NCI-H1930 (cell line): ENCODE data around the gene METRN.

Experiments
- DNase-seq, 2 experiments: peaks; one replicate each; lab custom pipeline; 2025; lab: John Stamatoyannopoulos, UW

Gene METRN

GRCh38 chr16:714558-715476 is at the start of gene METRN:
TSS of gene METRN (plus strand) at chr16:715118. CDS start at chr16:715290, 172 bp downstream.
- peak; percentile 68 to 83 for DNase-seq

GRCh38 chr16:666572-666971 is 48.3 kb upstream of the METRN start:
- DNase-seq, result no peak

GRCh38 chr16:667113-667779 is 47.7 kb upstream of the METRN start:
- no peak for DNase-seq

DNA sequence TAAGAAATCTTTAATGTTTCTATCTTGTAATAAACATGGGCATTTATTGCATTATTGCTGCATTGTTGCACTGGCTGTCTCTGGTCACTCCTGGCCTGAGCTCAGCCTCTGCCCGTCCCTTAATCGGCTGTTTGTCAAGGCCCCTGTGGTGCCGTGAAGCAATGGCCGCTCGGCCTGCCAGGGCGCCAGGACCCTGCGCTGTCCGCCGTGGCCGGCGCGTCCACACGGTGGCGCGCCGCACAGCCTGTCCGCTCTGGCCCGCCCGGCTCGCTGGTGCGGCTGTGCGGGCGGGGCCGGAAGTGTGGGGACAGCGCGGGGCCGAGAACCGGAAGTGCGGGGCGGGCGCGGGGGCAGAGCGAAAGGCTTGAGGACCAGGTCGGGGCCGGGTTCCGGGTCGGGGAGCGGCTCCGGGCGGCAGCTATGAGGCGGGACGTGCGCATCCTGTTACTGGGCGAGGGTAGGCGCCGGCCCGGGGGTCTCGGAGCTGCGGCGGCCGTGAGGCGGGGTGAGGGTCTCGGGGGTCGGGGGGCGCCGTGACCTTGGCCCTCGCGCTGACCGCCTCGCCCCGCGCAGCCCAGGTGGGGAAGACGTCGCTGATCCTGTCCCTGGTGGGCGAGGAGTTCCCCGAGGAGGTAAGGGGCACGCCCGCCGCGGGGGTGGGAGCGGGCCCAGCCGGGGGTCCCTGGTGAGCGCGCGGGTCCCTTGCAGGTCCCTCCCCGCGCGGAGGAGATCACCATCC is 47.0 kb upstream of the METRN start, which contains the start of gene RHOT2:
TSS of gene RHOT2 (plus strand) at position 353 of the 739 bp plus-strand sequence. CDS start at position 421, 68 bp downstream.
- DNase-seq, result peak; percentile 83 to 94

- no peak for DNase-seq
These were observed 46.3 kb upstream of the METRN start for GRCh38 chr16:668519-669171.

DNA sequence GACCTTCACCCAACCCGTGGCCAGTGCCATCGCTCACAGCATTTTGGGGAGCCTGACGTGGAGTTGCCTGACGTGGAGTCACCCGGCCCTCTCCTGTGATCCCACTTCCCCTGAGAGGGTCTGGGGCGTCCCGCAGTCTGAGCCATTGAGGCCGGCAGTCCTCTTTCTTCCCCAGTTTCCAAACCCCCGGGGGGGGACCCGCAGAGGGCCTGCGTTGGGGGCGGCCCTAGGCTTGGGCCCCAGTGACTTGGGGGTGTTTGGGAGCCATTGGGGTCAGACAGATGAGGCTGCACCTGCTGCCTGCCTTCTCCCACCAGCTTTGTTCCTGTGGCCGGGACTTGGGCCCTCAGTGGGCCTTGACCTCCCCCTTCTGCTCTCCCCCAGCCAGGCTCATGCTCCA is 45.3 kb upstream of the METRN start:
- DNase-seq, result no peak

GRCh38 chr16:670485-671352 is 44.2 kb upstream of the METRN start:
- DNase-seq, result no peak

DNA sequence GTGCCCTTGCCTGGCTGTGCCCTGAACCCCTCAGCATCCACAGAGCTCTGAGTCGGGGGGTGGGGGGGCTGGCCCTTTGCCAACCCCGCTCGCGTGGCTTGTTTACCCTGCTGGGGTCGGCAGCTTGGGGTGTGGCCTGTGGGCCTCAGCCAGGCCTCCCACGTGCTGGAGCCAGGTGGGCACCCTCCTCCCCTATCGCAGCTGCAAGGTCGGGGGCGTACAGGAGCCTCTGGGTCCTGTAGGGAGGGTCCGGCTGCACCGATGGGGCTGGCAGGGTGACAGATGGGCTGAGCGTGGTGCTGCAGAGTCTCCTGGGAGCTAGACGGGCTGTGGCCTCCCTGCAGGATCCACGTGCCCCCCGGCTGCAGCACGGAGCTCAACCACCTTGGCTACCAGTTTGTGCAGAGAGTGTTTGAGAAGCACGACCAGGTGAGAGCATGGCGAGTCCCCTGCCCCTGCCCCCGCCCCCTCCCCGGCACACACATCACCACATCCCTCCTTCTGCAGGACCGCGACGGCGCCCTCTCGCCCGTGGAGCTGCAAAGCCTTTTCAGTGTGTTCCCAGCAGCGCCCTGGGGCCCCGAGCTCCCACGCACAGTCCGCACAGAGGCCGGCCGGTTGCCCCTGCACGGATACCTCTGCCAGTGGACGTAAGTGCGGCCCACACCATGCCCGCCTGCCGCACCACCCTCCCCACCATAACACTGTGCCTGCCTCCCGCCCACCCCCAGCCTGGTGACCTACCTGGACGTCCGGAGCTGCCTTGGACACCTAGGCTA is 43.4 kb upstream of the METRN start:
- DNase-seq, result no peak

DNA sequence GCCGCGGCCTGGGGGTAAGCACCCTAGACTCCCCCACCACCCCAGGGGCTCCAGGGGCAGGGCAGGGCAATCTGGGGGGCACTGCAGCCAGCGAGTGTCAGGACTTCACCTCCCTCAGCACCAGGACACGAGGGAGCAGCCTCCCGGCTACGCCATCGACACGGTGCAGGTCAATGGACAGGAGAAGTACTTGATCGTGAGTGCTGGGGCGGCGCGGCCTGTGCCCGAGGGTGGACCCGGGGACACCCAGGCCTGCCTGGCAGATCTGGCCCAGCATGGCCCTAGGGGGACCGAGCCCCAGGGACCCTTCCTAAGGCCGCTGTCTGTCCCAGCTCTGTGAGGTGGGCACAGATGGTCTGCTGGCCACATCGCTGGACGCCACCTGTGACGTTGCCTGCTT is 42.5 kb upstream of the METRN start:
- no peak for DNase-seq

DNA sequence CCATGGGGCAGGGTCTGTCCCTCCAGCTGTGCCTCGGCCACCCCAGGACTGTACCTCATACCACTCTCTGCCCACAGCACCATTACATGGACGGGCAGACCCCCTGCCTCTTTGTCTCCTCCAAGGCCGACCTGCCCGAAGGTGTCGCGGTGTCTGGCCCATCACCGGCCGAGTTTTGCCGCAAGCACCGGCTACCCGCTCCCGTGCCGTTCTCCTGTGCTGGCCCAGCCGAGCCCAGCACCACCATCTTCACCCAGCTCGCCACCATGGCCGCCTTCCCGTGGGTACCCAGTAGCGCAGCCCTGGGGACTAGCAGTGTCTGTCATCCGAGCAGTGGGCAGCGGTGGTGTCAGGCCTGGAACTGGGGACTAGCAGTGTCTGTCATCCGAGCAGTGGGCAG is 42.1 kb upstream of the METRN start:
- DNase-seq, result no peak

GRCh38 chr16:673399-673991 is 41.4 kb upstream of the METRN start:
- DNase-seq, result no peak

GRCh38 chr16:674214-674881 is 40.6 kb upstream of the METRN start:
- DNase-seq, result no peak

DNA sequence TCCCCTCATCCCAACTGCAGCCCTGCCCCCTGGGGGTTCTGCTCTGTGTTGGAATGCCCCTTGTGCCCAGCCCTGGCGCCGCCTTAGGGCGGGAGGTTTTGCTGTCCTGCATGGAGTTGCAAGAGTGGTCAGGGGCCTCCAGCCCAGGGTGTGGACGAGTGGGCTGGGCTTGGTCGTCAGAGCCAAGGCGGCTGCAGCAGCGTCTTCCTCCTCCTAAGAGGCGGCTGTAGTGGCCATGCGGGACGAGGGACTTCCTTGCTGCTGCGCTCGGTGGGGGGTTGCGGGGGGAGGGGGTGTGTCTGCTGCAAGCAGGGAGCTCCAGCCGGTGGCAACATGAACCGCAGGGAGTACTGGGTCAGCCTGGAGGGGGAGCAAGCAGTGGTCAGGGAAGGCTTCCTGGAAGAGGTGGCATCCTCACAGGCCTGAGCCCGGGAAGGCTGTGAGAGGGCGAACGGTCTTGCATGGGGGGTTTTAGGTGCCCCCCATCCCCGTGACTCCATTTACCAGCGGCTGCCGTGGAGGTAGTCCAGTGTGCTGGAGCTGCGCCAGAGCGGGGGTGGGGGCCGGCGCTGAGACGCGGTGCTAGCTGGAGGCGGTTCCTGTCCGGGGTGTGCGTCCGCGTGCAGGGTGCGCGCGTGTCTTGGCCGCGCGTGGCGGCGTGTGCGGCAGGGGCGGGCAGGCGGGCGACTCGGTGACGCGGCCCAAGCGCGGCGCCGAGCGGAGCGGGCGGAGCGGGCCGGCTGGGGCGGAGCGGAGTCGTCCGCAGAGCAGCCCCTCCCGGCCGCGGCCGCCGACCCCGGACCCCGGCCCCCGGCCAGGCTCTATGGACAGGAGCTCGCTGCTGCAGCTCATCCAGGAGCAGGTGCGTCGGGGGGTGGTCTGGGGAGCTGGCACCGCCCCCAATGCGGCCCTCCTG is 39.7 kb upstream of the METRN start, which contains the start of gene RHBDL1:
TSS of gene RHBDL1 (plus strand) at position 704 of the 916 bp plus-strand sequence. CDS start at position 824, 120 bp downstream.
- no peak for DNase-seq

DNA sequence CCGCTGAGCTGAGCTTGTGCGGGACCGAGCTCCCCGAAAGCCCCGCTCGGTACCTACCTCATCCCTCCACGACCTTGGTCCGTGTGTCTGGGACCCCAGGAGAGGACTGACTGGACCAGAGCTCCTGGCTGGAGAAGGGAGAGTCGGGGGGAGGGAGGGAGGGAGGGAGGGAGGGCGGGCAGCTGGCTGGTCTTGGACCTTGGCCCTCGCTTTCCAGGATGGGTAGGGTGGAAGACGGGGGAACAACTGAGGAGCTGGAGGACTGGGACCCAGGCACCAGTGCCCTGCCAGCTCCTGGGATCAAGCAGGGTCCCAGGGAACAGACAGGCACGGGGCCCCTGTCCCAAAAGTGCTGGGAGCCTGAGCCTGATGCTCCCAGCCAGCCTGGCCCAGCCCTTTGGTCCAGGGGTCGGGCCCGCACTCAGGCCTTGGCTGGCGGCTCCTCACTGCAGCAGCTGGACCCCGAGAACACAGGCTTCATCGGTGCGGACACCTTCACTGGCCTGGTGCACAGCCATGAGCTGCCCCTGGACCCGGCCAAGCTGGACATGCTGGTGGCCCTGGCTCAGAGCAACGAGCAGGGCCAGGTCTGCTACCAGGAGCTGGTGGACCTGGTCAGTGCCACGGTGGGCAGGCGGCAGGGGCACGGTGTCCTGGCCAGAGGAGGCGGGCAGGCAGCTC is 38.9 kb upstream of the METRN start:
- no peak for DNase-seq

GRCh38 chr16:676565-676902 is 38.4 kb upstream of the METRN start:
- no peak for DNase-seq

- DNase-seq, result no peak
These were observed 38.0 kb upstream of the METRN start for GRCh38 chr16:676913-677312.
